ENCODE data around the gene PKP2. TPM values are rescaled to one million over a fixed set of nuclear protein-coding genes. Genes with fewer than 3 reads are reported as not detected.

Gene PKP2
- 4.9 to 6.1 TPM (median 5.8 TPM) in 5 replicates for total RNA-seq (2022; extraction: Qiagen RNA extraction; ENCODE audit: low read depth)

DNA sequence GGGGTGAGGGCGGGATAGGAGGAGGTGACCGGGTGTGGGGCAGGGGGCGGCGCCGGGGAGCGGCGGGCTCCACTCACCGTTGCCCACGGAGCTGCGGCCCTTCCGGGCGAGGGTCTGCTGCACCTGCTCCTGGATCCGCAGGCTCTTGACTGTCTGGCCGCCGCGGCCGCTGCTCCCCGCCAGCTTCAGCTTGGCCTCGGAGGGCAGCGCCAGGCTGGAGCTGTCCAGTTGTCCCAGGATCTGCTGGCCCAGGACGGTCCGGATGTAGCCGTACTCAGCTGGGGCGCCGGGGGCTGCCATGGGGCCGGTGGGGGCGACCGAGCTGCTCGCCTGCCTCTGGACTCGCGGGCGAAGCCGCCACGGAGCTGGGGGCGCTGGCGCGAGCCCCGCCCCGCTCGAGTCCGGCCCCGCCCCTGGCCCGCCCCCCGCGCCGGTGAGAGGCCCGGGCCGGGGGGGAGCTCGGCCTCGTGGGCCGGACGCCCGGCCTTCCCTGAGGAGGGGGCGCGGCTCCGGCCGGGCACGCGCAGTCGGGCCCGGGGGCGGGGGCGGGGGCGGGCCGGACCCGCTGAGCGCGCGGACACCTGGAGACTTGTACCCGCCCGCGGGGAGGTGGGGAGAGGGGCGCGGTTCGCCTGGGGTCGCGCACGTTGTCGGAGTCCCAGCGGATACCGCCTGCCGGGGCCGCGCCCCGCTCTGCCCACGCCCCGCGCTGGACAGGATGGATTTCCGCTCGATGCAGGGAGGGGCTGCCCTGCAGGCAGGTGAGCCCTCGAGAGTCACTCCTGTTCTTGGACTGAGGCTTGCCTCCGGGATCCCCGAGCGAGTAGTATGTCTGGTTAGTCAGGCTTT lies at the start of gene PKP2:
Gene PKP2, minus strand, starts transcription at position 346 of the 849 bp plus-strand sequence. Its CDS starts 46 bp downstream, at position 300.

DNA sequence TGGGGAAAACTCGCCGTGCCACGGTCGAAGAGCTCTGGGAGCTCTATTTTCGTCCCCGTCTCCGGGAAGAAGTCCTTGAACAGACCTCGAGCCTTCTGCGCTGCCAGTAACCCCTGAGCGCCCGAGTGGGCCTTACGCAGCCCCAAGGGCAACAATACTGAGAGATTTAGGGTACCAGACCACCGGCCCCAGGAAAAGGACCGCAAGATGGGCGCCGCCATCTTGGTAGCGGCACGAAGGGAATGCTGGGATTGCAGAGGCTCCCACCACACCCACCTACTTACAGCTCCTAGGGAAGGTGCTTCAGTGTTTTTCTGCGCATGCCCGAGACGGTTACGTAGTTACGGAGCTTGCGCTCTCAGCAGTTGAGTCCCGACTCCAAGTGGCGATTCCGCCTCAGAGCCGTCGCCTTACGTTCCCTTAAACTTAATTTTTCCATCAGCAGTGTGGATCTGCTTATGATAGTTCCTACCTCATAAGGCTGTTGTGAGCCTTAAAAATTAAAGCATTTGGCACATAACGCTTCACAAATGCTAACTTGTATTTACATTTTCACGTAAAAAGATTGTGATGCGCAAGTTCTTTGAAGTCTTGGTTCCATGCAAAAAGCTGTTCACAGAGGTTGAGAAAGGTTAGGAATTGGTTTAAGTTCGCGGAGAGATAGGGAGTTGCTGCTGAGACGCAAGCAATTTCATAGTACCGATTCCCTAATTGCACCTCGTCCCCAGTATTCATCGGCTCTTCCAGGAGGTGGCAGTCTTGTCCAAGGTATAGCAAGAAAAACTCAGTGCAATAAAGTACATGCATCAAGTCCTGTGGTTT lies 140.7 kb downstream of the PKP2 start, which contains the start of gene YARS2:
Gene YARS2, minus strand, starts transcription at position 244 of the 822 bp plus-strand sequence. Its CDS starts 23 bp downstream, at position 221.

Other genes starting within 250 kb of the PKP2 start
- gene DNM1L, start 217.5 kb downstream of the PKP2 start, total RNA-seq (2022; extraction: Qiagen RNA extraction; ENCODE audit: low read depth) = 44.2 to 61.1 TPM (median 55.7 TPM) in 5 replicates
- gene YARS2, start 140.9 kb downstream of the PKP2 start, total RNA-seq (2022; extraction: Qiagen RNA extraction; ENCODE audit: low read depth) = 24.8 to 32.6 TPM (median 30.5 TPM) in 5 replicates

Measured in A549 treated with GW870086 at 1 μM for 4 hours (cell line).